ENCODE measurements around the gene LRRC73. TPM values are rescaled to one million over a fixed set of nuclear protein-coding genes. Genes with fewer than 3 reads are reported as not detected.

Gene LRRC73
- total and polyA plus RNA-seq, 4 donors = 0.08 to 0.99 (median 0.10) TPM; not detected in 1

DNA sequence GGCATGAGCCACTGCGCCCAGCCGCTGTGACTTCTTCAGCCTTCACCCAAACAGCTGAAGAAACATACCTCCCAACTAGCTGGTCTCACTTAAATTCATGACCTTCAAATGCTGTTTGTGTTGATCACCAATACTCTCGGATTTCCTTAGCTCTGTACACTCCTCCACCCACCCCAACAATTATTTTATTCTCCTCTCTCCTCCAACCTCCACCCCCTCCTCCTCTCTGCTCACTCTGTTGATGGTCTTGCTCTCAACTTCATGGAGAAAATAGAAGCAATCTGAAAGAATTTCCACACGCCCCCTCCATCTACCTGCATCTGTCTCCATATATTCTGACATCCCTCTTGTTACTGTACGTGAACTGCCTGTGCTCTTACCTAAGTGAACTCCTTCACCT, 48.2 kb downstream of the LRRC73 start:
- TF ChIP-seq TAF1 (conservative IDR thresholded peaks at IDR 0.05) (no peak), HNF4A (conservative IDR thresholded peaks at IDR 0.05) (no peak), SP1 (IDR thresholded peaks at IDR 0.05) (no peak), GABPA (IDR thresholded peaks at IDR 0.05 in 1 of 2, conservative IDR thresholded peaks at IDR 0.05 in 1 of 2) (no peak), YY1 (IDR thresholded peaks at IDR 0.05) (no peak), EGR1 (IDR thresholded peaks at IDR 0.05; ENCODE audit: low read depth in 2 of 2) (no peak), FOXA1 (IDR thresholded peaks at IDR 0.05) (no peak), HNF4G (IDR thresholded peaks at IDR 0.05) (no peak), RAD21 (IDR thresholded peaks at IDR 0.05) (no peak), FOXA2 (IDR thresholded peaks at IDR 0.05) (no peak), JUND (IDR thresholded peaks at IDR 0.05) (no peak), NR2F2 (IDR thresholded peaks at IDR 0.05) (no peak), RXRA (IDR thresholded peaks at IDR 0.05) (no peak)
- TF ChIP-seq, protein P1, sequence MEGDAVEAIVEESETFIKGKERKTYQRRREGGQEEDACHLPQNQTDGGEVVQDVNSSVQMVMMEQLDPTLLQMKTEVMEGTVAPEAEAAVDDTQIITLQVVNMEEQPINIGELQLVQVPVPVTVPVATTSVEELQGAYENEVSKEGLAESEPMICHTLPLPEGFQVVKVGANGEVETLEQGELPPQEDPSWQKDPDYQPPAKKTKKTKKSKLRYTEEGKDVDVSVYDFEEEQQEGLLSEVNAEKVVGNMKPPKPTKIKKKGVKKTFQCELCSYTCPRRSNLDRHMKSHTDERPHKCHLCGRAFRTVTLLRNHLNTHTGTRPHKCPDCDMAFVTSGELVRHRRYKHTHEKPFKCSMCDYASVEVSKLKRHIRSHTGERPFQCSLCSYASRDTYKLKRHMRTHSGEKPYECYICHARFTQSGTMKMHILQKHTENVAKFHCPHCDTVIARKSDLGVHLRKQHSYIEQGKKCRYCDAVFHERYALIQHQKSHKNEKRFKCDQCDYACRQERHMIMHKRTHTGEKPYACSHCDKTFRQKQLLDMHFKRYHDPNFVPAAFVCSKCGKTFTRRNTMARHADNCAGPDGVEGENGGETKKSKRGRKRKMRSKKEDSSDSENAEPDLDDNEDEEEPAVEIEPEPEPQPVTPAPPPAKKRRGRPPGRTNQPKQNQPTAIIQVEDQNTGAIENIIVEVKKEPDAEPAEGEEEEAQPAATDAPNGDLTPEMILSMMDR (IDR thresholded peaks at IDR 0.05; ENCODE audit: low read depth, low read length, missing input control) = no peak
- TF ChIP-seq, protein P2, sequence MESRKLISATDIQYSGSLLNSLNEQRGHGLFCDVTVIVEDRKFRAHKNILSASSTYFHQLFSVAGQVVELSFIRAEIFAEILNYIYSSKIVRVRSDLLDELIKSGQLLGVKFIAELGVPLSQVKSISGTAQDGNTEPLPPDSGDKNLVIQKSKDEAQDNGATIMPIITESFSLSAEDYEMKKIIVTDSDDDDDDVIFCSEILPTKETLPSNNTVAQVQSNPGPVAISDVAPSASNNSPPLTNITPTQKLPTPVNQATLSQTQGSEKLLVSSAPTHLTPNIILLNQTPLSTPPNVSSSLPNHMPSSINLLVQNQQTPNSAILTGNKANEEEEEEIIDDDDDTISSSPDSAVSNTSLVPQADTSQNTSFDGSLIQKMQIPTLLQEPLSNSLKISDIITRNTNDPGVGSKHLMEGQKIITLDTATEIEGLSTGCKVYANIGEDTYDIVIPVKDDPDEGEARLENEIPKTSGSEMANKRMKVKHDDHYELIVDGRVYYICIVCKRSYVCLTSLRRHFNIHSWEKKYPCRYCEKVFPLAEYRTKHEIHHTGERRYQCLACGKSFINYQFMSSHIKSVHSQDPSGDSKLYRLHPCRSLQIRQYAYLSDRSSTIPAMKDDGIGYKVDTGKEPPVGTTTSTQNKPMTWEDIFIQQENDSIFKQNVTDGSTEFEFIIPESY (IDR thresholded peaks at IDR 0.05) = no peak
- TF ChIP-seq, protein P3, sequence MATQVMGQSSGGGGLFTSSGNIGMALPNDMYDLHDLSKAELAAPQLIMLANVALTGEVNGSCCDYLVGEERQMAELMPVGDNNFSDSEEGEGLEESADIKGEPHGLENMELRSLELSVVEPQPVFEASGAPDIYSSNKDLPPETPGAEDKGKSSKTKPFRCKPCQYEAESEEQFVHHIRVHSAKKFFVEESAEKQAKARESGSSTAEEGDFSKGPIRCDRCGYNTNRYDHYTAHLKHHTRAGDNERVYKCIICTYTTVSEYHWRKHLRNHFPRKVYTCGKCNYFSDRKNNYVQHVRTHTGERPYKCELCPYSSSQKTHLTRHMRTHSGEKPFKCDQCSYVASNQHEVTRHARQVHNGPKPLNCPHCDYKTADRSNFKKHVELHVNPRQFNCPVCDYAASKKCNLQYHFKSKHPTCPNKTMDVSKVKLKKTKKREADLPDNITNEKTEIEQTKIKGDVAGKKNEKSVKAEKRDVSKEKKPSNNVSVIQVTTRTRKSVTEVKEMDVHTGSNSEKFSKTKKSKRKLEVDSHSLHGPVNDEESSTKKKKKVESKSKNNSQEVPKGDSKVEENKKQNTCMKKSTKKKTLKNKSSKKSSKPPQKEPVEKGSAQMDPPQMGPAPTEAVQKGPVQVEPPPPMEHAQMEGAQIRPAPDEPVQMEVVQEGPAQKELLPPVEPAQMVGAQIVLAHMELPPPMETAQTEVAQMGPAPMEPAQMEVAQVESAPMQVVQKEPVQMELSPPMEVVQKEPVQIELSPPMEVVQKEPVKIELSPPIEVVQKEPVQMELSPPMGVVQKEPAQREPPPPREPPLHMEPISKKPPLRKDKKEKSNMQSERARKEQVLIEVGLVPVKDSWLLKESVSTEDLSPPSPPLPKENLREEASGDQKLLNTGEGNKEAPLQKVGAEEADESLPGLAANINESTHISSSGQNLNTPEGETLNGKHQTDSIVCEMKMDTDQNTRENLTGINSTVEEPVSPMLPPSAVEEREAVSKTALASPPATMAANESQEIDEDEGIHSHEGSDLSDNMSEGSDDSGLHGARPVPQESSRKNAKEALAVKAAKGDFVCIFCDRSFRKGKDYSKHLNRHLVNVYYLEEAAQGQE (IDR thresholded peaks at IDR 0.05) = no peak
- H3K4me3 ChIP-seq (ENCODE audit: low read depth in 1 of 3, low read length in 3 of 3) = no peak overlapping the region
- no peaks in the 10 kb centered on the region for H3K4me1 ChIP-seq (ENCODE audit: control insufficient read depth in 4 of 4, insufficient read depth in 4 of 4, low read length in 3 of 4)
- no peaks in the 10 kb centered on the region for H3K27me3 ChIP-seq (ENCODE audit: control insufficient read depth in 4 of 4, insufficient read depth in 4 of 4, low read length in 3 of 4)
- H3K36me3 ChIP-seq (ENCODE audit: control insufficient read depth in 4 of 4, insufficient read depth in 3 of 4, low read depth in 1 of 4, low read length in 3 of 4) = no peaks in the 10 kb centered on the region
- 74% methylated on average over 5 of the region's 5 CpGs for WGBS
- DNase-seq (ENCODE audit: low spot score) = no peak
- H3K9me3 ChIP-seq (ENCODE audit: control insufficient read depth in 4 of 4, low read length in 3 of 4) = no peaks in the 10 kb centered on the region
- no peak overlapping the region for H3K9ac ChIP-seq (ENCODE audit: low read depth in 1 of 2, low read length in 2 of 2)
- no peak overlapping the region for H3K27ac ChIP-seq (ENCODE audit: low read depth in 1 of 2, low read length in 2 of 2)

DNA sequence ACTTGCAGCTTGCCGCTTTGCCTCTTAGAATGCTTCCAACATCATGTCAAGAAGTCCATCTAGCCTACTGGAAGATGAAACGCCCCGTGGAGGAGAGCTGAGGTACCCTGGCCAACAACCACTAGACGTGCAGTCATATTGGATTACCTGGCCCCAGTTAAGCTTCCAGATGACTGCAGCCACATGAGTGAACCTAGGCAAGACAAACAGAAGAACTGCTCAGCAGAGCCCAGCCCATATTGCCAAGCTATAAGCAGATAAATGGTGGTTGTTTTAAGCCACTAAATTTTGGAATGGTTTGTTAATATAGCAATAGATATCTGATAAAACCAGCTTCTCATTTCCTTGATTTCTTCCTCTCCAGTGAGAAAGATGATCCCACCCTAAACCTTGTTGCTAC, 50.1 kb downstream of the LRRC73 start:
- H3K36me3 ChIP-seq (ENCODE audit: control insufficient read depth in 4 of 4, insufficient read depth in 3 of 4, low read depth in 1 of 4, low read length in 3 of 4) = no peaks in the 10 kb centered on the region
- H3K27me3 ChIP-seq (ENCODE audit: control insufficient read depth in 4 of 4, insufficient read depth in 4 of 4, low read length in 3 of 4) = peaks cover 0 to 3% (median 1%) of the 10 kb centered on the region in 4 donors
- no peak overlapping the region for H3K27ac ChIP-seq (ENCODE audit: low read depth in 1 of 2, low read length in 2 of 2)
- no peak overlapping the region for H3K4me3 ChIP-seq (ENCODE audit: low read depth in 1 of 3, low read length in 3 of 3)
- no peaks in the 10 kb centered on the region for H3K9me3 ChIP-seq (ENCODE audit: control insufficient read depth in 4 of 4, low read length in 3 of 4)
- H3K4me1 ChIP-seq (ENCODE audit: control insufficient read depth in 4 of 4, insufficient read depth in 4 of 4, low read length in 3 of 4) = peaks cover 3 to 8% (median 5%) of the 10 kb centered on the region in 4 donors
- no peak overlapping the region for H3K9ac ChIP-seq (ENCODE audit: low read depth in 1 of 2, low read length in 2 of 2)
- DNase-seq (ENCODE audit: low spot score) = no peak
- 75% methylated on average over 4 of the region's 4 CpGs for WGBS
- TF ChIP-seq, protein P3 (IDR thresholded peaks at IDR 0.05) = no peak
- TF ChIP-seq JUND (IDR thresholded peaks at IDR 0.05) (no peak), FOXA1 (IDR thresholded peaks at IDR 0.05) (no peak), FOXA2 (IDR thresholded peaks at IDR 0.05) (no peak), HNF4A (conservative IDR thresholded peaks at IDR 0.05) (no peak), NR2F2 (IDR thresholded peaks at IDR 0.05) (no peak), RAD21 (IDR thresholded peaks at IDR 0.05) (no peak), RXRA (IDR thresholded peaks at IDR 0.05) (no peak), EGR1 (IDR thresholded peaks at IDR 0.05; ENCODE audit: low read depth in 2 of 2) (no peak), GABPA (IDR thresholded peaks at IDR 0.05 in 1 of 2, conservative IDR thresholded peaks at IDR 0.05 in 1 of 2) (no peak)
- TF ChIP-seq, protein P4, sequence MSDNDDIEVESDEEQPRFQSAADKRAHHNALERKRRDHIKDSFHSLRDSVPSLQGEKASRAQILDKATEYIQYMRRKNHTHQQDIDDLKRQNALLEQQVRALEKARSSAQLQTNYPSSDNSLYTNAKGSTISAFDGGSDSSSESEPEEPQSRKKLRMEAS (IDR thresholded peaks at IDR 0.05) = no peak
- TF ChIP-seq, protein P1 (IDR thresholded peaks at IDR 0.05; ENCODE audit: low read depth, low read length, missing input control) = no peak
- TF ChIP-seq, protein P5, sequence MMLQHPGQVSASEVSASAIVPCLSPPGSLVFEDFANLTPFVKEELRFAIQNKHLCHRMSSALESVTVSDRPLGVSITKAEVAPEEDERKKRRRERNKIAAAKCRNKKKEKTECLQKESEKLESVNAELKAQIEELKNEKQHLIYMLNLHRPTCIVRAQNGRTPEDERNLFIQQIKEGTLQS (IDR thresholded peaks at IDR 0.05) = no peak

Measured in liver (tissue), 9 donors.